AG10803 (cell line): Measurements from ENCODE around the gene ARAF.
A peak's percentile ranks its signal among the peaks of the same experiment; 100 is the strongest.
"Not testable (repeated sequence)": the region's sequence is repeated elsewhere in the genome, so short reads cannot be mapped to it uniquely, and the experiment has no call there.

Experiments used
- DNase-seq: peaks from one replicate; pipeline ENCODE4 v3.0.0; 2010; ENCODE audit warnings: low read depth
- H3K4me3 ChIP-seq: 2 replicates; pipeline ENCODE4 v1.5.1; 2011; ENCODE audit warnings: mild to moderate bottlenecking, low read length, control low read depth
- CTCF ChIP-seq: conservative IDR thresholded peaks from 2 replicates; pipeline ENCODE4 v1.5.1; 2011; ENCODE audit warnings: mild to moderate bottlenecking, low read length, control low read depth, inconsistent platforms

The ARAF gene

GRCh38 chrX:47596256-47596655 is 35.3 kb downstream of the ARAF start:
- DNase-seq = no peak
- TF ChIP-seq CTCF = no peak
- H3K4me3 ChIP-seq = no peak overlapping the region

- DNase-seq = no peak
- TF ChIP-seq CTCF = no peak
- no peak overlapping the region for H3K4me3 ChIP-seq
Observed at GRCh38 chrX:47597222-47597621, 36.2 kb downstream of the ARAF start.

- not testable (repeated sequence) for DNase-seq, H3K4me3 ChIP-seq
Observed at GRCh38 chrX:47603125-47603524, 42.1 kb downstream of the ARAF start.

- no peak for TF ChIP-seq CTCF
- no peak for DNase-seq
- H3K4me3 ChIP-seq = no peak overlapping the region
Observed at GRCh38 chrX:47605024-47605423, 44.0 kb downstream of the ARAF start.

- no peak for TF ChIP-seq CTCF
- H3K4me3 ChIP-seq = no peak overlapping the region
- DNase-seq = peak; percentile 7
Observed at GRCh38 chrX:47607091-47607490, 46.1 kb downstream of the ARAF start.

GRCh38 chrX:47608130-47608810 is 47.3 kb downstream of the ARAF start:
- DNase-seq = no peak
- no peak overlapping the region for H3K4me3 ChIP-seq
- TF ChIP-seq CTCF = no peak

- no peak overlapping the region for H3K4me3 ChIP-seq
- TF ChIP-seq CTCF = no peak
- no peak for DNase-seq
Observed at GRCh38 chrX:47610511-47610910, 49.5 kb downstream of the ARAF start.

- no peak overlapping the region for H3K4me3 ChIP-seq
- DNase-seq = no peak
- no peak for TF ChIP-seq CTCF
Observed at GRCh38 chrX:47611489-47611888, 50.5 kb downstream of the ARAF start.
